OCI-LY3 (cell line): ENCODE measurements around the gene ODAD2.

Source experiments
- CTCF ChIP-seq: fragments of 200-600, 300-600 bp; sonication (generic); IDR thresholded peaks from 2 replicates; pipeline ENCODE4 v1.5.1; 2014; ENCODE audit warnings: antibody characterized with exemption, low read length, low read depth
- EZH2phosphoT487 ChIP-seq: fragments of 200-600 bp; shearing (Covaris generic); IDR thresholded peaks from 2 replicates; pipeline ENCODE4 v1.6.1; 2018; ENCODE audit warnings: antibody characterized with exemption, mixed run types, low read depth

GRCh38 chr10:28001353-28001752 is 2.5 kb upstream of the ODAD2 start:
- no peak for TF ChIP-seq CTCF
- no peak for TF ChIP-seq EZH2phosphoT487
